HG03521 (cell line): ENCODE measurements around the gene LRRC23.
A peak's percentile ranks its signal among the peaks of the same experiment; 100 is the strongest.

Source experiments
- ATAC-seq: cut with Tn5 transposase; IDR thresholded peaks from one replicate; pipeline ENCODE4 v1.9.1; 2021; ENCODE audit warnings: mild to moderate bottlenecking, moderate library complexity; ENCODE audit not compliant: unreplicated experiment

Gene LRRC23

GRCh38 chr12:6955108-6956020, 50.7 kb downstream of the LRRC23 start:
- ATAC-seq = no peak

- ATAC-seq = no peak
Measured at GRCh38 chr12:6956021-6956727, 51.6 kb downstream of the LRRC23 start.

GRCh38 chr12:6957151-6957701, 52.6 kb downstream of the LRRC23 start:
- ATAC-seq = no peak

- no peak for ATAC-seq
Measured at GRCh38 chr12:6957741-6958608, 53.4 kb downstream of the LRRC23 start.

- ATAC-seq = no peak
Measured at GRCh38 chr12:6958609-6959057, 54.0 kb downstream of the LRRC23 start.

- ATAC-seq = peak; percentile 38
Measured at GRCh38 chr12:6959058-6959804, 54.6 kb downstream of the LRRC23 start.

GRCh38 chr12:6959805-6960592, 55.4 kb downstream of the LRRC23 start:
- ATAC-seq = no peak

- ATAC-seq = no peak
Measured at GRCh38 chr12:6960593-6961277, 56.1 kb downstream of the LRRC23 start.

GRCh38 chr12:6961278-6961694, 56.7 kb downstream of the LRRC23 start:
- no peak for ATAC-seq

GRCh38 chr12:6961695-6962284, 57.2 kb downstream of the LRRC23 start:
- no peak for ATAC-seq

- ATAC-seq = no peak
Measured at GRCh38 chr12:6962285-6963015, 57.8 kb downstream of the LRRC23 start.

GRCh38 chr12:6963016-6963731, 58.6 kb downstream of the LRRC23 start:
- no peak for ATAC-seq
